ENCODE results near the gene CKS1B. TPM values are rescaled to one million over a fixed set of nuclear protein-coding genes. Genes with fewer than 3 reads are reported as not detected.

The CKS1B gene
- polyA plus RNA-seq, 3 donors from 2014 or later = 59.5 to 82.7 (median 67.5) TPM

GRCh38 chr1:154940651-154941194 is 33.8 kb upstream of the CKS1B start:
- peak overlapping the region in 1 of 6 donors; percentile 34 for H3K27ac Mint-ChIP-seq
- DNase-seq = no peak
- no peaks in the 10 kb centered on the region for H3K9me3 Mint-ChIP-seq
- peaks cover 37 to 38% of the 10 kb centered on the region in 2 donors for H3K4me1 Mint-ChIP-seq
- no peaks in the 10 kb centered on the region for H3K36me3 Mint-ChIP-seq
- H3K4me3 Mint-ChIP-seq = peak overlapping the region in 1 of 5 donors; percentile 10
- H3K27me3 Mint-ChIP-seq (ENCODE audit: low read depth in 3 of 3) = peaks cover 3 to 9% (median 9%) of the 10 kb centered on the region in 3 donors

- no peaks in the 10 kb centered on the region for H3K9me3 Mint-ChIP-seq
- H3K4me1 Mint-ChIP-seq = peaks cover 31% of the 10 kb centered on the region in 2 donors
- H3K27ac Mint-ChIP-seq = peak overlapping the region in 1 of 6 donors; percentile 14
- H3K27me3 Mint-ChIP-seq (ENCODE audit: low read depth in 3 of 3) = peaks cover under 1 to 7% (median 6%) of the 10 kb centered on the region in 3 donors
- H3K4me3 Mint-ChIP-seq = no peak overlapping the region
- DNase-seq = no peak
- peaks cover 0 to 4% (median 0%) of the 10 kb centered on the region in 3 donors for H3K36me3 Mint-ChIP-seq
Measured at GRCh38 chr1:154941333-154942013, 33.0 kb upstream of the CKS1B start.

DNA sequence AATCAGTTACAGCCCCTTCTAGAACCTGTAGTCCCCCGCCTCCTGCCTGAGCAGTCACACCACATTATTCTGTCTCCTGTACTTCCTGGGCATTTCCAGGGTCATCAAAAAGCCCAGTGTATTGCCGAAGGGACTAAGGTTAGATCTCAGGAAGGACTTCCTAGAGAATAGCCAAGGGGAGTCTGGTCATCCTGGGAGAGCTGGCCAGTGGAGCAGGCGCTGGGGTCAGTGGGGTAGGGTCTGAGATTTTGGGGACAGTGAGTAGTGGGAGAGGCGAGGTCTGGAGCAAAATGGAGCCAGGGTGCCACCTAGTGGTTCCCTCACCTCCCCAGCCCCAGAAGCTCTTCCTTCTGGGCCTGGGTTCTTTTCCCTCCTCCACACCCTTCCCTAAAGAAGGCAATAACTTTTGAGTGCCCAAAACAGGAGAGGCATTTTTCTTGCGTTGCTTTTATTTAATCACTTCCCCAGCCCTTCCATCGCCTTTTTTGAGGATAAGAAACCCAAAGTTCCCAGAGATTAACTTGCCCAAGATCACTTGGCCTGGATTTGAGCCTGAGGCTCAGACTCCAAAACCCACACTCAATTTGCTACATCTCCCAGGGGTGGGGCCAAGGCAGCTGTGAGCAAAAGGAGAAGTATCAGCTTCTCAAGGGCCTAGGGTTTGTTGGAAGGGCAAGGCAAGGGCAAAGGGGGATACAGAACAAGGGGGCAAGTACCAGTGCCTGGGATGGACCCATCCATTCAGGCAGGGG is 30.7 kb upstream of the CKS1B start:
- H3K9me3 Mint-ChIP-seq = no peaks in the 10 kb centered on the region
- H3K4me3 Mint-ChIP-seq = no peak overlapping the region
- peak overlapping the region; percentile 37 to 76 (median 57) for H3K27ac Mint-ChIP-seq
- peaks cover 11 to 12% of the 10 kb centered on the region in 2 donors for H3K4me1 Mint-ChIP-seq
- peaks cover 0 to 7% (median 0%) of the 10 kb centered on the region in 3 donors for H3K27me3 Mint-ChIP-seq (ENCODE audit: low read depth in 3 of 3)
- peaks cover 3 to 9% (median 3%) of the 10 kb centered on the region in 3 donors for H3K36me3 Mint-ChIP-seq
- DNase-seq = no peak

- peak overlapping the region in 2 of 6 donors; percentile 60 to 71 for H3K27ac Mint-ChIP-seq
- H3K36me3 Mint-ChIP-seq = peaks cover 3 to 10% (median 7%) of the 10 kb centered on the region in 3 donors
- H3K4me1 Mint-ChIP-seq = peaks cover 6 to 9% of the 10 kb centered on the region in 2 donors
- no peaks in the 10 kb centered on the region for H3K9me3 Mint-ChIP-seq
- no peak for DNase-seq
- peaks cover 0 to 7% (median 0%) of the 10 kb centered on the region in 3 donors for H3K27me3 Mint-ChIP-seq (ENCODE audit: low read depth in 3 of 3)
- H3K4me3 Mint-ChIP-seq = no peak overlapping the region
Measured at GRCh38 chr1:154944401-154945159, 29.9 kb upstream of the CKS1B start.

GRCh38 chr1:154945160-154945961 is 29.1 kb upstream of the CKS1B start:
- Mint-ChIP-seq H3K36me3 (peaks cover 3 to 10% (median 7%) of the 10 kb centered on the region in 3 donors), H3K9me3 (no peaks in the 10 kb centered on the region), H3K27ac (no peak overlapping the region), H3K27me3 (ENCODE audit: low read depth in 3 of 3) (peaks cover 0 to 7% (median 0%) of the 10 kb centered on the region in 3 donors), H3K4me1 (peaks cover 6 to 9% of the 10 kb centered on the region in 2 donors), H3K4me3 (no peak overlapping the region)
- no peak for DNase-seq

GRCh38 chr1:154945962-154946850 is 28.3 kb upstream of the CKS1B start:
- H3K4me3 Mint-ChIP-seq = no peak overlapping the region
- H3K27me3 Mint-ChIP-seq (ENCODE audit: low read depth in 3 of 3) = peaks cover 0 to 7% (median 3%) of the 10 kb centered on the region in 3 donors
- no peak for DNase-seq
- peak overlapping the region in 1 of 6 donors; percentile 62 for H3K27ac Mint-ChIP-seq
- H3K36me3 Mint-ChIP-seq = peaks cover 3 to 14% (median 7%) of the 10 kb centered on the region in 3 donors
- H3K4me1 Mint-ChIP-seq = peaks cover 12 to 13% of the 10 kb centered on the region in 2 donors
- H3K9me3 Mint-ChIP-seq = no peaks in the 10 kb centered on the region

DNA sequence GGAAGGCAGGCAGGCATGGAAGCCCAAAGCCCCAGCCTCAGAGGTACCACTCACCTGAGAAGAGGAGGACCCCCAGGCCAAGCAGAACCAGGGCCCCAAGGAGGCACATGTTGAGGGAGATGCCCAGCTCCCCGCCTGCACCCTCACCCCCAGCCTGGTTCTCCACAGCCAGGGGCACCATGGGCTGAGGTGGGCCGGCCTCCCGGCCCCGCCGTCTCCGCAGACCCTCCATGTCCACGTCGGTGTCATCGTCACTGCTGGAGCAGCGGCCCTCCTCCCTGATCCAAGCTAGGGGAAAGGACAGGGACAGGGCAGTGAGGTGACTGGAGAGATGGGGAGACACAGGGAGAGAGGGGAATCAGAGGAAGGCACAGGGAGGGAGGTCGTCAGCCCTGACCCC is 26.4 kb upstream of the CKS1B start:
- Mint-ChIP-seq H3K4me1 (peaks cover 22 to 25% of the 10 kb centered on the region in 2 donors), H3K27ac (no peak overlapping the region), H3K36me3 (peaks cover 3 to 14% (median 7%) of the 10 kb centered on the region in 3 donors), H3K27me3 (ENCODE audit: low read depth in 3 of 3) (peaks cover 2 to 5% (median 3%) of the 10 kb centered on the region in 3 donors), H3K9me3 (no peaks in the 10 kb centered on the region), H3K4me3 (no peak overlapping the region)
- no peak for DNase-seq

DNA sequence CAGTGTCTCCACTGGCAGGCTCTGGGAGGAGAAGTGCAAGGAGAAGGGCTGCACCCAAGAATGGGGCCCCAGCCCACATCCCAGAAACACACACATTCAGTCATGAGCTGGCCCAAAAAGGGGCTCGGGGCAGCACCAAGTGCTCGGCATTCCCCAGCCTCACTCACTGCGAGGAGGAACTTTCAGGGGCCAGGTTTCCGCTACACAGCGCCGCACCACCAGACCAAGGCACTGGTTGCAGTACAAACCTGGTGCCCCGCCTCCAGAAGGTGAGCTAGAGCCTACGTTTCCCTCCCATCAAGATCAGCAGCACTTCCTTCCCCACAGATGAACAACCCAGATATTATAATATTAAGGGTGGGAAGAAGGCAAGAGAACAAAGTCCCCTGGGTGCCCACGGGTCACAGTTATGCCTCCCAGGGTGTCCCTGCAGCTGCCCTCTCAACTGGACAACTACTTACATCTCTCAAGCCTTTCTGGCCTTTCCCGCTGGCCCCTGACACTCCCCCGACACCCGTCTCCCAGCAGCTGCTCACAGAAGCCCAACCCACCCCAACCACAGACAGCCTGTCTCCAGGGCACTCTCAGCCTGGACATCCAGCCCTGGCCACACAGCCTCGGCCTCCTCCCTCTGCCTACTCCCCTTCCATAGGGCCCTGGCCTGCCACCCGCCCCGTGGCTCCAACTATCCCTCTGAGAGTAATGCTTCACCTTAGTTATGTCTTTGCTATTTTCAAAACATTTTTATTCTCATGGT is 22.4 kb upstream of the CKS1B start:
- no peaks in the 10 kb centered on the region for H3K9me3 Mint-ChIP-seq
- DNase-seq = no peak
- H3K4me1 Mint-ChIP-seq = peaks cover 57 to 61% of the 10 kb centered on the region in 2 donors
- peaks cover 3 to 10% (median 7%) of the 10 kb centered on the region in 3 donors for H3K36me3 Mint-ChIP-seq
- peak overlapping the region in 2 of 5 donors; percentile 10 to 54 for H3K4me3 Mint-ChIP-seq
- H3K27me3 Mint-ChIP-seq (ENCODE audit: low read depth in 3 of 3) = peaks cover 10 to 15% (median 13%) of the 10 kb centered on the region in 3 donors
- H3K27ac Mint-ChIP-seq = peak overlapping the region; percentile 29 to 92 (median 81)

DNA sequence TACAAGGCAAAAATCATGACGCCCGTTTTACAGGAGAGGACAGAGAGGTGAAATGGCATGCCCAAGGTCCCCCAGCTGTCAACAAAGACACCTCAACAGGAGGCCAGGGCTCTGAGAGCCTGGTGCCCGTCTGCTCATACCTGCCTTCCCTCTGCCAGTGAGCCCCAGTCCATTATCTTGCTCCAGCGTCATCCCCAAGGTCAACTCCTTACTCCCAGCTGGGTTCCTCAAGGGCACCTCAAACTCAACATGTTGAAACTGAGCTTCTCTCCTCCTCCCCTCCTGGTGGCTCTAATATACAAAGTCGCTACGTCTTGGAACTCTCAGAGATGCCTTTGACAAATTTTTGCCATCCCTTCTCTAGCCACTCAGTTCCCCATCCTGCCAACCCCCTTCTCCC is 21.8 kb upstream of the CKS1B start:
- no peak for DNase-seq
- Mint-ChIP-seq H3K36me3 (peaks cover 3 to 10% (median 7%) of the 10 kb centered on the region in 3 donors), H3K9me3 (no peaks in the 10 kb centered on the region), H3K4me1 (peaks cover 61 to 64% of the 10 kb centered on the region in 2 donors), H3K4me3 (peak overlapping the region in 2 of 5 donors; percentile 8 to 52), H3K27me3 (ENCODE audit: low read depth in 3 of 3) (peaks cover 12 to 15% (median 13%) of the 10 kb centered on the region in 3 donors), H3K27ac (peak overlapping the region; percentile 47 to 92 (median 80))

DNA sequence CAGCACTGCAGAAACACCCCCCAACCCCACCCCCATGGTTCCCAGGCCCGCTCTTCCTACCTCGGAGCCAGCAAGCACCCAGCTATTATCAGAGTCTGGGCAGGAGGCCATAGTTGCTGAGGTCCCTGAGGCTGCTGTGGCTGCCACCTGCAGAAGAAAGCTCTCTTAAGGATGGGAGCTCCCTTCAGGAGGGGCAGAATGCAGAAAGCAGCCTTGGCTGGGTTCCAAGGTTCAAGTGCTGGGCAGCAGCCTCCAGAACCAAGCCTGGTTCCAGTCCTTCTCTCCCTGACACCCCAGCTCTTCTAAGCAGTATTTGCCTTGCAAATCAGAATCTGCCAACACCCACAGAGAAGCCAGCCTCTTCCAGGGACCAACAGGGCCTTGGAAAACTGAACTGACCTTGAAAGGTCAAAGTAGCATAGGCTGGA is 20.9 kb upstream of the CKS1B start:
- peaks cover 63 to 64% of the 10 kb centered on the region in 2 donors for H3K4me1 Mint-ChIP-seq
- peaks cover 11 to 15% (median 13%) of the 10 kb centered on the region in 3 donors for H3K27me3 Mint-ChIP-seq (ENCODE audit: low read depth in 3 of 3)
- H3K27ac Mint-ChIP-seq = peak overlapping the region; percentile 64 to 100 (median 98)
- no peaks in the 10 kb centered on the region for H3K9me3 Mint-ChIP-seq
- no peak for DNase-seq
- H3K4me3 Mint-ChIP-seq = peak overlapping the region in 4 of 5 donors; percentile 12 to 97 (median 64)
- H3K36me3 Mint-ChIP-seq = peaks cover 1 to 7% (median 6%) of the 10 kb centered on the region in 3 donors

GRCh38 chr1:154954541-154954940 is 19.9 kb upstream of the CKS1B start:
- H3K9me3 Mint-ChIP-seq = no peaks in the 10 kb centered on the region
- peaks cover 0 to 4% (median 0%) of the 10 kb centered on the region in 3 donors for H3K36me3 Mint-ChIP-seq
- peaks cover 63 to 64% of the 10 kb centered on the region in 2 donors for H3K4me1 Mint-ChIP-seq
- DNase-seq = no peak
- H3K27ac Mint-ChIP-seq = peak overlapping the region; percentile 92 to 100 (median 98)
- H3K27me3 Mint-ChIP-seq (ENCODE audit: low read depth in 3 of 3) = peaks cover 9 to 15% (median 13%) of the 10 kb centered on the region in 3 donors
- H3K4me3 Mint-ChIP-seq = peak overlapping the region; percentile 93 to 97 (median 95)
